Astrocyte (in vitro differentiated cells and primary cell): ENCODE results near the gene DGKQ. TPM values are rescaled to one million over a fixed set of nuclear protein-coding genes. Genes with fewer than 3 reads are reported as not detected.

Experiments
- DNase-seq: peaks from one replicate; pipeline ENCODE4 v3.0.0-alpha.2; 2010; ENCODE audit warnings: low read depth
- FAIRE-seq: peaks from 2 replicates; lab custom pipeline; 2011; peaks lifted over from hg19 to GRCh38; lab: Jason Lieb, UNC
- H2AFZ ChIP-seq: 2 replicates; pipeline ENCODE4 v1.6.0; 2012; ENCODE audit warnings: low read depth, low read length, inconsistent platforms
- H3K27ac ChIP-seq: 2 replicates; pipeline ENCODE4 v1.5.1; 2011; ENCODE audit warnings: low read depth, low read length, inconsistent platforms
- H3K27me3 ChIP-seq: 2 replicates; pipeline ENCODE4 v1.6.0; 2011; ENCODE audit warnings: low read length, inconsistent platforms; ENCODE audit not compliant: insufficient read depth
- H3K36me3 ChIP-seq: 2 replicates; pipeline ENCODE4 v1.5.1; 2011; ENCODE audit warnings: low read length, inconsistent platforms; ENCODE audit not compliant: insufficient read depth
- H3K4me1 ChIP-seq: 2 replicates; pipeline ENCODE4 v1.5.1; 2011; ENCODE audit warnings: low read length, inconsistent platforms; ENCODE audit not compliant: insufficient read depth
- H3K4me2 ChIP-seq: 2 replicates; pipeline ENCODE4 v1.6.0; 2012; ENCODE audit warnings: low read length, inconsistent platforms
- H3K4me3 ChIP-seq: 2 replicates; pipeline ENCODE4 v1.5.1; 2011; ENCODE audit warnings: low read depth, mild to moderate bottlenecking, low read length, inconsistent platforms; ENCODE audit not compliant: insufficient read depth
- H3K79me2 ChIP-seq: 2 replicates; pipeline ENCODE4 v1.6.0; 2012; ENCODE audit warnings: mild to moderate bottlenecking, low read length, inconsistent platforms; ENCODE audit not compliant: insufficient read depth
- H3K9ac ChIP-seq: 2 replicates; pipeline ENCODE4 v1.6.0; 2012; ENCODE audit warnings: mild to moderate bottlenecking, low read length, inconsistent platforms
- H3K9me3 ChIP-seq: 2 replicates; pipeline ENCODE4 v1.5.1; 2012; ENCODE audit warnings: low read depth, mild to moderate bottlenecking, low read length, inconsistent platforms; ENCODE audit not compliant: insufficient read depth
- H4K20me1 ChIP-seq: 2 replicates; pipeline ENCODE4 v1.6.0; 2012; ENCODE audit warnings: low read length, inconsistent platforms; ENCODE audit not compliant: insufficient read depth
- H3K27ac Mint-ChIP-seq: one replicate; pipeline ENCODE4 v1.8.0; 2021; ENCODE audit warnings: mild to moderate bottlenecking, mixed read lengths; ENCODE audit not compliant: unreplicated experiment
- H3K27me3 Mint-ChIP-seq: one replicate; pipeline ENCODE4 v1.8.0; 2021; ENCODE audit warnings: low read depth, mixed read lengths; ENCODE audit not compliant: unreplicated experiment
- H3K36me3 Mint-ChIP-seq: one replicate; pipeline ENCODE4 v1.8.0; 2021; ENCODE audit warnings: low read depth, mixed read lengths; ENCODE audit not compliant: unreplicated experiment
- H3K4me1 Mint-ChIP-seq: one replicate; pipeline ENCODE4 v1.8.0; 2021; ENCODE audit warnings: low read depth, mixed read lengths; ENCODE audit not compliant: unreplicated experiment
- H3K4me3 Mint-ChIP-seq: one replicate; pipeline ENCODE4 v1.8.0; 2021; ENCODE audit warnings: mild to moderate bottlenecking, moderate library complexity, mixed read lengths; ENCODE audit not compliant: unreplicated experiment
- H3K9me3 Mint-ChIP-seq: one replicate; pipeline ENCODE4 v1.8.0; 2021; ENCODE audit warnings: mild to moderate bottlenecking, mixed read lengths; ENCODE audit not compliant: unreplicated experiment
- CTCF ChIP-seq: IDR thresholded peaks from 2 replicates; pipeline ENCODE4 v1.5.1; 2011; ENCODE audit warnings: low read depth, mild to moderate bottlenecking, inconsistent platforms, low read length, moderate library complexity; ENCODE audit not compliant: insufficient read depth
- EZH2 ChIP-seq: IDR thresholded peaks from 2 replicates; pipeline ENCODE4 v1.6.1; 2012; ENCODE audit warnings: mild to moderate bottlenecking, low read length, inconsistent platforms; ENCODE audit not compliant: insufficient read depth
- total RNA-seq: library from RNA; stranded (reverse); gene quantifications from 2 replicates; pipeline ENCODE4 v1.2.1, GENCODE V29; 2021

The DGKQ gene
- total RNA-seq, 1 donor from 2014 or later = 19.0 TPM

GRCh38 chr4:963276-964225, 9.8 kb downstream of the DGKQ start:
- no peak overlapping the region for H2AFZ ChIP-seq
- Mint-ChIP-seq H3K36me3 (peaks cover 2% of the 10 kb centered on the region), H3K9me3 (no peaks in the 10 kb centered on the region), H3K27ac (no peak overlapping the region), H3K27me3 (no peaks in the 10 kb centered on the region), H3K4me3 (no peak overlapping the region), H3K4me1 (no peaks in the 10 kb centered on the region)
- H3K4me2 ChIP-seq = no peak overlapping the region
- no peaks in the 10 kb centered on the region for H3K27me3 ChIP-seq
- no peak overlapping the region for H3K27ac ChIP-seq
- H4K20me1 ChIP-seq = peaks cover 4% of the 10 kb centered on the region
- H3K36me3 ChIP-seq = no peaks in the 10 kb centered on the region
- no peak overlapping the region for H3K4me3 ChIP-seq
- FAIRE-seq = no peak
- H3K79me2 ChIP-seq = no peaks in the 10 kb centered on the region
- DNase-seq = no peak
- no peak overlapping the region for H3K9ac ChIP-seq
- H3K9me3 ChIP-seq = no peaks in the 10 kb centered on the region
- H3K4me1 ChIP-seq = no peaks in the 10 kb centered on the region
- TF ChIP-seq EZH2 (no peak), CTCF (no peak)

- DNase-seq = no peak
- H3K4me1 ChIP-seq = no peaks in the 10 kb centered on the region
- no peak overlapping the region for H3K27ac ChIP-seq
- H2AFZ ChIP-seq = no peak overlapping the region
- H3K27ac Mint-ChIP-seq = no peak overlapping the region
- FAIRE-seq = no peak
- no peaks in the 10 kb centered on the region for H3K27me3 ChIP-seq
- H3K9me3 Mint-ChIP-seq = no peaks in the 10 kb centered on the region
- H3K9ac ChIP-seq = no peak overlapping the region
- no peaks in the 10 kb centered on the region for H3K9me3 ChIP-seq
- H3K79me2 ChIP-seq = no peaks in the 10 kb centered on the region
- no peaks in the 10 kb centered on the region for H3K27me3 Mint-ChIP-seq
- no peak overlapping the region for H3K4me3 ChIP-seq
- no peaks in the 10 kb centered on the region for H3K36me3 ChIP-seq
- H3K4me2 ChIP-seq = no peak overlapping the region
- H4K20me1 ChIP-seq = no peaks in the 10 kb centered on the region
- H3K4me3 Mint-ChIP-seq = no peak overlapping the region
- no peaks in the 10 kb centered on the region for H3K4me1 Mint-ChIP-seq
- H3K36me3 Mint-ChIP-seq = peaks cover 2% of the 10 kb centered on the region
- TF ChIP-seq CTCF (no peak), EZH2 (no peak)
Observed at GRCh38 chr4:962231-963208, 10.8 kb downstream of the DGKQ start.
